HG03095 (cell line): Measurements from ENCODE around the gene RTP3.
"Not testable (repeated sequence)": the region's sequence is repeated elsewhere in the genome, so short reads cannot be mapped to it uniquely, and the experiment has no call there.

ENCODE experiments used
- ATAC-seq: cut with Tn5 transposase; IDR thresholded peaks from one replicate; pipeline ENCODE4 v1.9.1; 2021; ENCODE audit warnings: moderate library complexity; ENCODE audit not compliant: unreplicated experiment

The RTP3 gene

DNA sequence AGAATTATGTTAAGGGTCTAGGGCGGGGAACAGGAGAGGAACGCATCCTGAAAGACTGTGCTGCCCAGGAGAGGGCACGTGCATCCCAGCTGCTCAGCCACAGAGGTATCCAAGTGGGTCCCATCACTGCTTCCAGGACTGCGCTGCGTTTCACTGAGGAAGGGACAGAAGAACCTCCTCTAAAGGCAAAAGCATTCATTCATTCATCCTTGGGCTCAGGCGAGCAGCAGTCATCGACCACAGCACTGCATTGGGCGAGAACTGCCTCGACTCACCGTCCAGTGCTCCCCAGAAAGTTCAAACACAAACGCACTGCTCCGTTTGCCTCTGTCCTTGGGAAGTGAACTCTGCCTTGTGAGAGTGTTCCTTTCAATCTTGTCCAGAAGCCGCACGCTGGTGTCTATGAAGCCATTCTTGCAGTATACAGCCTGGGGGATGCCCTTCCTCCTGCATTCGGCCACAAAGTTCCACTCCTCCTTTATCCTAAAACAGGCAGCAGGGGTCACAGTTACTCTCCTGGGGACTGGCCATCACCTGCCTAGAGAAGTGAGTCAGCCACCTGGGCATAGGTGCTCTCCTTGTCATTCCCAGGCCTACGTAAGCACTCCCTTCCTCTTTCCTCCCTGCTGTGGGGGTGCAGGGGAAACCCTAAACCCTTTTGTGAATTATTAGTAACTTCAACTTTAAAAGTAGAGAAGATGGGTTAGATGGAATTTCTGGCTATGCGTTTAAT, 47.2 kb downstream of the RTP3 start:
- no peak for ATAC-seq

DNA sequence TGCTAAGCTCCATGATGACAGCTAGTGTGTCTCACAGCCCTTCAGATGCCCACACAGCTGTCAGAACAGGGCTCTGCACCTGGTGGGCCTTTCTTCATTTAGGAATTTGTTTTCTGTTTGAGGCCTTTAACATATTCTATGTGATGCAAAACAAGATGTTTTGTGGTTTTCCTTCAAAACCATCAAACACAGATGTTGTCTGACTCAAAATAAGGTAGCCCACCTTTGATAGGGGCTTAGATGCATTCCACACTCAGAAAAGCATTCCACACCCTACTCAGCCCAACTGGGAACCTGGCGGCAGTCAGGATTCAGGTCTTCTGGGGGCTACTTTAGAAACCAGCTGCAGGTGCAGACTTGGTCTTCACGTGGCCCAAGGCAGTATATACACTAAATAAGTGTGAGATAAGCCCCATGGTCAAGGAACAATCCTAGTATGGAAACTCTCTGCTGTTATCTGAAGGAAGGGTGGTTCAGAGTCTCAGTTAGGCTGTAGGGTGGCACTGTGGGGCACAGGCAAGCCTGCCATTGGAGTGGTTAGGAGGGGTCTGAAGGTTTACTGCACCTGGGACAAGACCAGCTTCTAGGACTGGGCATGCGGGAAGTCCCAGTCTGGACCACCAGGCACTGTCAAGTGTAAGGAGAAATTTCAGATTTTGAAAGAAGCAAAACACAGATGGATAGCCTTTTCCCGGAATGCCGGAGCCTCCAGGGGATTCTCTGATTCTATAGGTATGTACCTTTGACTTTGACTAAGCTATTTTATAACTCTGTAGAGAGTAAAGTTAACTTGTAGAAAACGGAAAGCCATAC, 48.2 kb downstream of the RTP3 start:
- no peak for ATAC-seq

DNA sequence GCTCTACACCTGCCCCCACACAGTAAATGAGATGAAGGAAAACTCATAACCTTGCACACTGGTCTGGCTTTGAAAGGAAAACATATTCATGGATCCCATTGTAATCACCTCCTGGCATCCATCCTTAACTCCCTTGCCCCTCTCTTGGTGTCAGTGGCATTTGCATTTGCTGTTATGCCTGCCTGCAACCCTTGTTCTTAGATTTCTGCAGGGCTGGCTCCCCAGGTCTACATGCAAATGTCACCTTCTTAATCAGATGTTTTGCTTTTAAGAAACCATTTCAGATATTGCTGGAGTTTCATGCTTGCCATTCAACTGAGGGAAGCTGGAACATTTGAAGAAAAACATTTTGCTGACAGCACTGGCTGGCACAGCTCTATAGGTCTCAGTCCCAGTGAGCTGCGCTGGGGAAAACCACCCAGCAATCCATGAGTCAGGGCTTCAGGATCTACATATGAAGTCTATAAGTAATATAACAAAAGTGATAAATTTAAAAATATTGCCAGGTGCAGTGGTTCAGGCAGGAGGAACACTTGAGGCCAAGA, 49.2 kb downstream of the RTP3 start:
- ATAC-seq: no peak

DNA sequence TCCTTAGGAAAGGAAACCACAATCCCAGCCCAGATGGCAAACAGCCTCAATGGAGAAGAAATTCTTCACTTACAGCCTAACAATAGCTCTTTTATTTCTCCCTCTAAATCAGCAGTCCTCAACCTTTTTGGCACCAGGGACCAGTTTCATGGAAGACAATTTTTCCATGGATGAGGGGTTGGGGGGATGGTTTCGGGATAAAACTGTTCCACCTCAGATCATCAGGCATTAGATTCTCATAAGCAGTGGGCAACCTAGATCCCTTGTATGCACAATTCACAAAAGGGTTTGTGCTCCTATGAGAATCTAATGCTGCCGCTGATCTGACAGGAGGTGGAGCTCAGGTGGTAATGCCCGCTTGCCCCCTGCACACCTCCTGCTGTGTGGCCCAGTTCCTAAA, 50.8 kb downstream of the RTP3 start:
- not testable (repeated sequence) for ATAC-seq

DNA sequence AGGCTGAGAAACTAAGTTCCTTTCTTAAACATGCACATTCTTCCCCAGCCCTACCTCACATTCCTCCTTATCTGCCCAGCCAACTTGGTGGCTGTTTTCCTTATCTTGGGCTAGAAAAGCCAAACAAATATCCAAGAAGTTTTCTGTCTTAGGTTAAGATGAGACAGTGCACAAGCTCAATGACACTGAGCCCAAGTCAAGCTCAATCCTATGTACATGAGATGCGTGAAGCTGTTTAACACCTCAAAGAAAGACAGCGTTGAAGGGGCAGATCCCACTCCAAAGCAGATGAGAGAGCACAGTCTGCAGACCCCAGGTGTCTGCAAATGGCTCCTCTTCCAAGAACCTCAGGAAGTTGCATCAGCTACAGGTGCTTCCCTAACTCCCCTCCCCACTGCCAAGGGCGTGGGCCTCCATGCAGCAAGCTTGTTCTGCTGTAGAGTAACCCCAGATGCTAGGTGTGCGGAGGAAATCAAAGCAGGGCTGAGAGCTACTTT, 51.7 kb downstream of the RTP3 start:
- ATAC-seq: no peak

DNA sequence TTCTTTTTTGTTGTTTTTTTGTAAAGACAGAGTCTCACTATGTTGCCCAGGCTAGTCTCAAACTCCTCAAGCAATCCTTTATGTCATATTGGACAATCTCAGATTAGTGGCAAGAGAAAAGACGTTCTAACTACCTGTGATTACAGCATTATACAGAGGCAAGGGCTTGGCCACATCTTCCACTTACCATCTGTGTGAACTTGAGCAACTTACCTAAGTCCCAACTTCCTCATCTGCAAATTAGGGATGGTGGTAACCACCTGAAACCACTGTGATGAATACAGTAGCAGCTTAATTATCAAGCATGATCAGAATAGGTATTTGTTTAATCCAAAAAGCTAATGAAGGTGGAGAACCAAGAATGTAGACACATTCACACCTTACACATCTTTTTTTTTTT, 52.2 kb downstream of the RTP3 start:
- no peak for ATAC-seq
